Tibial nerve (tissue), 4 donors: Measurements from ENCODE around the gene OPHN1. TPM values are rescaled to one million over a fixed set of nuclear protein-coding genes. Genes with fewer than 3 reads are reported as not detected.
A peak's percentile ranks its signal among the peaks of the same experiment; 100 is the strongest.

Source experiments
- DNase-seq, 2 donors: peaks; one replicate each; pipeline ENCODE4 v3.0.0-alpha.2; 2019; ENCODE audit warnings: low spot score in 2 of 2
- H3K27ac ChIP-seq, 4 donors: fragments of 200-600 bp; sonication (generic) in 3 of 4; one replicate each; pipeline ENCODE4 v1.5.1; 2017 to 2019; ENCODE audit warnings: mild to moderate bottlenecking in 1 of 4
- H3K27me3 ChIP-seq, 2 donors: fragments of 200-600 bp; sonication (generic) in 1 of 2; one replicate each; pipeline versions ENCODE4 v1.5.1 to v1.6.0; 2017 to 2019
- H3K36me3 ChIP-seq, 3 donors: fragments of 200-600 bp; sonication (generic); one replicate each; pipeline ENCODE4 v1.5.1; 2018 to 2019
- H3K4me1 ChIP-seq, 4 donors: fragments of 200-600 bp; sonication (generic) in 3 of 4; one replicate each; pipeline ENCODE4 v1.5.1; 2017 to 2019
- H3K4me3 ChIP-seq, 4 donors: fragments of 200-600 bp; sonication (generic) in 3 of 4; one replicate each; pipeline ENCODE4 v1.5.1; 2017 to 2019; ENCODE audit warnings: mild to moderate bottlenecking in 1 of 4, moderate library complexity in 1 of 4
- H3K9me3 ChIP-seq, 4 donors: fragments of 200-600 bp; sonication (generic) in 3 of 4; one replicate each; pipeline ENCODE4 v1.5.1; 2017 to 2019
- CTCF ChIP-seq, 5 experiments: fragments of 200-600 bp in 3 of 5; fragments of 450-650 bp in 2 of 5; sonication (generic) in 3 of 5; IDR thresholded peaks; one replicate each; pipeline ENCODE4 v1.5.1; 2016 to 2019; ENCODE audit warnings: antibody characterized with exemption in 5 of 5, mild to moderate bottlenecking in 3 of 5, moderate library complexity in 2 of 5
- EP300 ChIP-seq, 2 donors: sonication (generic); formaldehyde crosslinking; IDR thresholded peaks; one replicate each; pipeline ENCODE4 v1.6.1; 2017; ENCODE audit warnings: antibody characterized with exemption in 2 of 2, mild to moderate bottlenecking in 1 of 2
- POLR2A ChIP-seq, 2 donors: fragments of 450-650 bp; IDR thresholded peaks; one replicate each; pipeline ENCODE4 v1.6.1; 2017; ENCODE audit warnings: antibody characterized with exemption in 2 of 2, mild to moderate bottlenecking in 2 of 2, moderate library complexity in 2 of 2
- WGBS, 2 donors: methylation state at CpG; one replicate each; pipeline ENCODE4 v1.1.5; 2018; 5-methylcytosine and 5-hydroxymethylcytosine counted together
- total RNA-seq, 4 donors: library from RNA; depleted of rRNA; stranded (reverse); fragments of >200 nt; gene quantifications; one replicate each; pipeline ENCODE4 v1.1.0, GENCODE V29; 2016

OPHN1 gene
- total RNA-seq, 4 donors from 2014 or later, result 13.2 to 27.1 (median 20.5) TPM

DNA sequence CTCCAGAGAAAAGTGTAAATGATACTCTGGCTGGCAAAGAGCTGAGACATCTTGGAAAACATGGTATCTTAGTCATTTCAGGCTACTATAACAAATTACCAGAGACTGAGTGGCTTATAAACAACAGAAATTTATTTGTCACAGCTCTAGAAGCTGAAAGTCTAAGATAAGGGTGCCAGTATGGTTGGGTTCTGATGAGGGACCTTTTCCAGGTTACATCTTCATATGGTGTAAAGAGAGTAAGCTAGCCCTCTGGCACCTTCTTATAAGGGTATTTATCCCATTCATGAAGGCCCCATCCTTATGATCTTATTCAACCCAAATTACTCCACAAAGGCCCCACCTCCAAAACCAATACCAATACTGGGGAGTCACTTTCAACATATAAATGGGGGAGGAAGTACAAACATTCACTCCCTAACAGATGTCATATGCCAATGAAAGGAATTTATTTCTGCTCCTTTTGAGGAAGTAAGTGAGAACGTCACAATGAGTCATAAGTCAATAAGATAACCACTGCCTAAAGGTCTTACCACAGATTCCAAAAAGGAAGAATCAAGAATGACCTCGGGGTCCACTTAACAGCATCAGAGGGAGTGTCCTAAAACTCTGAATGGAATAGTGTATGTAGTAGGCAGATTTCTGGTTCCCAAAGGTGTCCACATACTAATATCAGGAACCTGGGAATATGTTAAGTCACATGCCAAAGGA is 246.6 kb downstream of the OPHN1 start:
- WGBS, 2 donors, result 44 to 57% methylated on average over 2 of the region's 2 CpGs
- TF ChIP-seq CTCF (IDR thresholded peaks at IDR 0.05) (no peak), POLR2A (IDR thresholded peaks at IDR 0.05) (no peak), EP300 (IDR thresholded peaks at IDR 0.05) (no peak)
- no peak overlapping the region for H3K4me3 ChIP-seq

DNA sequence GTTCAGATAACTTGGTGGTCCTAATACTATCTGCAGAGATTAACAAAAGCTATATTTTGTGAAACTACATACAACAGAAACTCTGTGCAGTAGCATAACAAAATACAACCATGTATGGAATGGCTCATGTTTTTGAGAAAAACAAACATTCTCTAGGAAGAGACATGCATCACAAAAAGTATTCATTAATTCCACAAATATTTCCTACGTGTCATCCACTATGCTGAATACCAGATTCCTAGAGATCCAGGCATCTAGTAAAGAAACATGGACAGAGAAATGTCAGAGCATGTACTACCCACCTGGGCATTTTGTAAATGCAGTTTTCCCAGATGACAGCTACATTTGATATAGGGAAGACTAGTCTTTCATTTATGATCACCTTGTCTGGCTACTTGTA is 248.1 kb downstream of the OPHN1 start:
- 35 to 39% methylated on average over 1 of the region's 1 CpG for WGBS, 2 donors
- Histone ChIP-seq H3K27me3 (peaks cover 0 to 4% of the 10 kb centered on the region in 2 donors), H3K4me1 (no peaks in the 10 kb centered on the region), H3K4me3 (no peak overlapping the region), H3K36me3 (no peaks in the 10 kb centered on the region), H3K9me3 (no peaks in the 10 kb centered on the region), H3K27ac (no peak overlapping the region)
- TF ChIP-seq EP300 (IDR thresholded peaks at IDR 0.05), result no peak
- no peak for TF ChIP-seq POLR2A (IDR thresholded peaks at IDR 0.05)
- TF ChIP-seq CTCF (IDR thresholded peaks at IDR 0.05), result no peak
- DNase-seq, result no peak

More for the DNA sequence above, 246.6 kb downstream of the OPHN1 start:
- no peaks in the 10 kb centered on the region for H3K36me3 ChIP-seq
- peaks cover 0 to 9% of the 10 kb centered on the region in 2 donors for H3K27me3 ChIP-seq
- DNase-seq, result no peak
- no peaks in the 10 kb centered on the region for H3K4me1 ChIP-seq
- H3K9me3 ChIP-seq, result no peaks in the 10 kb centered on the region
- no peak overlapping the region for H3K27ac ChIP-seq

DNA sequence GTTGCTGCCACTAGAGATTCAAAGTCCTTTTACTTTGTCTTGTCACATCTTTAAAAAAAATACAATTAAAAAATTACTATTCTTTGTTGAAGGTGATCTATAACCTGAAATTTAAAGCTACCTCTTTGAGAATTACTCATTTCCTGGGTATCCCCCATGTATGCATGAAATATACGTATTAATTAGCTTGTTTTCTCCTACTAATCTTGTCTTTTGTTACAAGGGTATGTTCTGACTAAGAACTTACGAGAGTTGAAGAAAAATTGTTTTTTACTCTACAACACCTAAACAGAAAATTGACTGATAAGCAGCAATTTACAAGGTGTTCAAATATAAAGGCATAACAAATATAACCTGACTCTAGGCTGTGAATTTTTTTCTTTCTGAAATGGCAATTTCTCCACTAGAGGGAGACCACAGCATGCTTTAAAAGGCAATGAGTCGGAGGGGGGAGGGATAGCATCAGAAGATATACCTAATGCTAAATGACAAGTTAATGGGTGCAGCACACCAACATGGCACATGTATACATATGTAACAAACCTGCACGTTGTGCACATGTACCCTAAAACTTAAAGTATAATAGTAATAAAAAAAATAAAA is 249.6 kb downstream of the OPHN1 start:
- WGBS, 2 donors, result 44 to 55% methylated on average over 4 of the region's 4 CpGs
- no peaks in the 10 kb centered on the region for H3K36me3 ChIP-seq
- no peak for DNase-seq
- no peaks in the 10 kb centered on the region for H3K9me3 ChIP-seq
- peaks cover 0 to under 1% of the 10 kb centered on the region in 2 donors for H3K27me3 ChIP-seq
- no peaks in the 10 kb centered on the region for H3K4me1 ChIP-seq
- no peak overlapping the region for H3K4me3 ChIP-seq
- no peak overlapping the region for H3K27ac ChIP-seq
- TF ChIP-seq POLR2A (IDR thresholded peaks at IDR 0.05) (no peak), EP300 (IDR thresholded peaks at IDR 0.05) (no peak), CTCF (IDR thresholded peaks at IDR 0.05) (peak in 4 of 5 experiments; percentile 15 to 39 (median 30))

GRCh38 chrX:68180579-68180978 is 252.7 kb downstream of the OPHN1 start:
- DNase-seq, result no peak
- H3K27ac ChIP-seq, result no peak overlapping the region
- WGBS, 2 donors, result 63 to 67% methylated on average over 2 of the region's 2 CpGs
- no peak overlapping the region for H3K4me3 ChIP-seq
- H3K36me3 ChIP-seq, result no peaks in the 10 kb centered on the region
- H3K9me3 ChIP-seq, result no peaks in the 10 kb centered on the region
- H3K27me3 ChIP-seq, result no peaks in the 10 kb centered on the region
- no peak for TF ChIP-seq CTCF (IDR thresholded peaks at IDR 0.05)
- TF ChIP-seq POLR2A (IDR thresholded peaks at IDR 0.05), result no peak
- TF ChIP-seq EP300 (IDR thresholded peaks at IDR 0.05), result no peak
- H3K4me1 ChIP-seq, result no peaks in the 10 kb centered on the region

GRCh38 chrX:68179355-68179754 is 253.9 kb downstream of the OPHN1 start:
- no peaks in the 10 kb centered on the region for H3K27me3 ChIP-seq
- 87 to 100% methylated on average over 1 of the region's 1 CpG for WGBS, 2 donors
- no peaks in the 10 kb centered on the region for H3K4me1 ChIP-seq
- H3K36me3 ChIP-seq, result no peaks in the 10 kb centered on the region
- TF ChIP-seq CTCF (IDR thresholded peaks at IDR 0.05) (no peak), EP300 (IDR thresholded peaks at IDR 0.05) (no peak), POLR2A (IDR thresholded peaks at IDR 0.05) (no peak)
- H3K4me3 ChIP-seq, result no peak overlapping the region
- H3K27ac ChIP-seq, result no peak overlapping the region
- no peak for DNase-seq
- no peaks in the 10 kb centered on the region for H3K9me3 ChIP-seq
